GM18507 (cell line): ENCODE results near the gene LPP.

Experiments
- DNase-seq: peaks from one replicate; pipeline ENCODE4 v3.0.0; 2011; ENCODE audit warnings: low read depth; ENCODE audit not compliant: insufficient read length; ENCODE audit errors: extremely low spot score
- FAIRE-seq: peaks from 2 replicates; lab custom pipeline; 2011; peaks lifted over from hg19 to GRCh38; lab: Jason Lieb, UNC

The LPP gene

DNA sequence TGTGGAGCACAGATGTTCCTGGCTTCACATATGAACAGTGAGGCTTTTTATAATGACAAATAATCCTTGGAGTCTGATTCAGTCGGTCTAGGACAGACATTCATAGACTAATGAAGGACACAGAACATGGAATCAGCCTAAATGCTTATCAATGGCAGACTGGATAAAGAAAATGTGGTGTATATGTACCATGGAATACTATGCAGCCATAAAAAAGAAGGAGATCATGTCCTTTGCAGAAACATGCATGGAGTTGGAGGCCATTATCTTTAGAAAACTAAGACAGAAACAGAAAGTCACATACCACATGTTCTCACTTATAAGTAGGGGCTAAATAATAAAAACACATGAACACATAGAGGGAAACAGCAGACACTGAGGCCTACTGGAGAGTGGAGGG is 19.9 kb upstream of the LPP start:
- no peak for FAIRE-seq

DNA sequence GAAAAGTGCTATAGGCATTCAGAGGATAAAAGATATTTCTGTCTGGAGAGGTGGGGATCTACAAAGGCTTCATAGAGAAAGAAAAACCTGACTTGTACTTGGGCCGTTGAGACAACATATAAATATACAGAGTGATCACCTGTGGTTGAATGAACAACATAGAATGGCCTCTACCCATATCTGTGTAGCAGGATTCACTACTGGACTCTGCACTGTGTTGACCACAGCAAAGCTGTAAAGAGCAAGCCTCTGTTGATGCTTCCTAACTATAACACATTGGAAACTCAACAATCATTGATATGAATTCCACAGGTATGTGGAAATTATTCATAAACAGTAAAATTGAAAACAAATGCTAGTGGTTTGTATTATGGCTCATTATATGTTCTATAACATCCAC is 19.1 kb upstream of the LPP start:
- DNase-seq (no peak), FAIRE-seq (no peak)

More for the DNA sequence above, 19.9 kb upstream of the LPP start:
- no peak for DNase-seq

DNA sequence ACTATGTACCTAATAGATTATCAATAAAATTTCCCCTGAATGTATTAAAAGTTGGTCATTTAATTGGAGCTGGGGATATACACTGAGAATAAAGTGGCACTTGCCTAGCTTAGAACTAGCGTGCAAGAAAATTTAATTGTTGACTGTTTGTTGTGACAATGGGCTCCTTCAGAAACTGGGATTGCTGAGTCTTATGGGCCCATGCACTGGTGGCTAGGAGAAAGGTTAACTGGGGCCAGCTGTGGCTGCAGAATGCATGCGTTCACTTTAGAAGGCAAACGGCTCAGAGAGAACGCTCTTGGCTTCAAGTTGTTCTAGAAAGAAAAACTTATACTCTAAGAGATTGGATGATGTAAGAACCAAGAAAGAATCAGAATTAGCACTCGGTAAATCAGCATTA is 18.7 kb upstream of the LPP start:
- no peak for FAIRE-seq
- DNase-seq, result no peak

DNA sequence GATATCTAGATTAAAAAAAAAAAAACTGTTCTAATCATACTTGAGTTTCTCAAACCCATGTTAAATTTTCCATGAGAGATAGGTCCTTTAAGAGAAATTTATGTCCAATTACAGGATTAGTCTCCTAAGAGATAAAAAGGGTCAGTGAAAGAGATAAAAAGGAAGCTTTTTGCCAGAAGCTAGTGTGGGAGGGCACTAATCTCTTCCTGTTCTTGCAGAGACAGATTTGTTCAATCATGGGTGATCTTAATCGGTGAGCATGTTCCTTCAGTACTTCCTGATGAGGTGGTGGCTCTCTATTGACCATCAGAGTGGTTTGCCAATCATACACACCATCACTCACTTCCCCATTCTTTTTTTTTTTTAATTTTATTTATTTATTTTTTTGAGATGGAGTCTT is 16.9 kb upstream of the LPP start:
- DNase-seq (no peak), FAIRE-seq (no peak)

DNA sequence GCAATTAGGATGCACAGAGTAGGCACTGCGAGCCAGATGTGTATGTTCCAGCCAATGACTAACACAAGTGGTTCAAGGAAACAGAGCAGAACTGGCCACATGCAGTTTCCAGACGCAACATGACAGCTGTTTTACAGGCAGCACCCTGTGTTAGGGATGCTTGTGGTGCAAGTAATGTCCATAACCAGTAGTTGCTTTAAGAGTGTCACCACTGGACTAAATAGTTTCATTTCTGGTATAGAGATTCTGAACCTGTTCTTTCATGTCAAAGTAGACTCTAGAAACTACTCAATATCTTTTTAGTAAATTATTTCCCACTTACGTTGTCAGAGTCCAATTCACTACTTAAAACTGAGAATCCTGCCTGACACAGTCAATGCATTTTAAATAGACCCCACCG is 14.5 kb upstream of the LPP start:
- FAIRE-seq (no peak), DNase-seq (no peak)

DNA sequence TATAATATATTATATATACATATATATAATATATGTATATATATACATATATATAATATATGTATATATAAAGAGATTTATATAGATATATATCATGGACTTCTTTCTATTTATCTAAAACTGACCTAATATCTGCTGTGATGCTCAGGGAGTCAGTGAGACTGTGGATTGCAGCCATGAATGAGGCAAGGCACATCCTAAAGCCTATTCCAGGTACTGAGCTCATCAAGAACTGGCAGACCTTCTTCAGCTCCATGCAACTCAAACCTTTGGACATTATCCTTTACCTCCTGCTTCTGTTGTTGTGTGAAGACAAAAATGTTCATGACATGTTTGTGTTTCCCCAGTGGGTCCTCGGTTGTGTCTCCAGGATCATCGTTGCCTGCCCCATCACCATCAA is 7.7 kb upstream of the LPP start:
- no peak for FAIRE-seq

DNA sequence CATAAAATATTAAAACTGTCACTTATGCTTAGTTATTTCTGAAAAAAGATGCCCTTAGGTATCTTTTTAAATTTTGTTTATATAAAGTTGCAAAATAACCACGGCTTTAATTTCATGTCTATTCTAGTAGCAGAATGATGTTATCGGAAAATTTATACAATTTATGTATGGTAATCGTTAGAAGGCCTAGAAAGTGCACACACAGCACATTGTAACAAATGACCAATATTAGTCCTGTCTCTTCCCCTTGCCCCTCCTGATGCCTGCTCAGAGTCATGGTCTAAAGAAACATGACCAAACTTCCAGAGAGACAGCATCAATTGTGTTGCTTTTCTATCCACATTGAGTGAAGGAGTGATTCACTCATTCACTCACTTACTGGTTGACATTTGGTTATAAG is 6.2 kb upstream of the LPP start:
- DNase-seq (no peak), FAIRE-seq (no peak)

More for the DNA sequence above, 7.7 kb upstream of the LPP start:
- DNase-seq, result no peak

DNA sequence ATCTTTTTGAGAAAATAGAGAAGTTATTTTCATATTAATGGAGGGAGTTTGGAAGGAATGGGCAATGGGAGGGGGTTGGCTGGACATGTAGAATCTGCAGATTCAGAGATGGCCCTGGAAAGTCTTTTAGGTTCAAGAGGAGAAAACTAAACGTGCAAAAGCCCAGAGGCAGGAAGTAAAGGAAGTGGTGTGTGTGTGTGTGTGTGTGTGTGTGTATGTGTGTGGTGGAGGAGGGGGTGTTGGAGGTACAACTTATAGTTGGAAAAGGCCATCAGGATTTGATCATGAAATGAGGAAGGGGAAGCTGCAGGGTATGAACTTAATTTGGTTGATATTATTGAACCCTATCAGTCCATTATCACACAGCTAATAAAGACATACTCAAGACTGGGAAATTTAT is 5.6 kb upstream of the LPP start:
- no peak for FAIRE-seq
- no peak for DNase-seq

DNA sequence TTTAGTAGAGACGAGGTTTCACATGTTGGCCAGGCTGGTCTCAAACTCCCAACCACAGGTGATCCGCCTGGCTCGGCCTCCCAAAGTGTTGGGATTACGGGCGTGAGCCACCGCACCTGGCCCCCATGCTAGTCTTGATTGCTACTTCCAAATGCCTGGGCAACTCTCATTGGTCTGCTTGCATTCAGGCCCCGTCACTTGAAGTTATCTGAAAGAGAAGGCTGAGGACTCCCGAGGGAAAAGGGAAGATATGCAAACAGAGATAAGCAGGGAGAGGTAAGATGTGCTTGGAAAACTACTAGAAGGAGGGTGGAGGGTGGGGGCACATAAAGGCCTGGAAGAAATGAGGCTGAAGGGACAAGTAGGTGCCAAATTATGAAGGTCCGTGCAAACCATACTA is 4.4 kb upstream of the LPP start:
- DNase-seq, result no peak
- no peak for FAIRE-seq

DNA sequence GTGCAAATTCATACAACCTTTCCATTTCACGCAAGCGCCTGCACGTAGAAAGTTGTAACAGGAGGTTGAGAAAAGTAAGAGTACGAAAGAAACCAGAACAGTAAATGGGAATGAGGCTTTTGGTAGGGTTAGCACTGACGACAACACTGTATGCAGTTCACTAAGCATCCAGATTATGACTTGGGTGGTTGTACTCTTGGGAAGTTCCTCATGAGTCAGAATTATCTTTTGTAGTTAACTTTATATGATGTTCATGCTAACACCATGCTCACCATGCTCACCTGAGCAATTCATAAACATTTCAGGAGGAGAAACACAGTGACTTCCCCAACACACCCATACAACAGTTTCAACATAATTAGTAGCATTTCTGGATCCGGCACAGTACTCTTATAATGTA is 3.0 kb upstream of the LPP start:
- DNase-seq, result no peak
- FAIRE-seq, result no peak

DNA sequence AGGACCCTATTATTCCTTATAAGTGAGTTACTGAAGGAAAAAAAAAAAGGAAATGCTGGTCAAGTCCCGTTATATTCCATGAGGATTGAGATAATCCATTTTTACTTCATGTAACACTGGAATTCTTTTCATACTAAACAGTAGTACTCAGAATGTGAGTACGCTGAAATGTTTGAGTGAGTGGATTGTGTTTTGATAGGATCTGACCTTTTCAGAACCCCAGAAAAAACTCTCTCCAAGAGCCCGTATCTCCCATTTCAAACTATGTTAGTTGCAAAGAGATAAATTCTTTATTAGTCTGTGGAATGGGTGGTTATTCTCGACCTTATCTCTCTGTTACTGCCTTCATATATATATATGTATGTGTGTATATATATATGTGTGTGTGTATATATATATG is 2.5 kb upstream of the LPP start:
- DNase-seq (no peak), FAIRE-seq (no peak)

DNA sequence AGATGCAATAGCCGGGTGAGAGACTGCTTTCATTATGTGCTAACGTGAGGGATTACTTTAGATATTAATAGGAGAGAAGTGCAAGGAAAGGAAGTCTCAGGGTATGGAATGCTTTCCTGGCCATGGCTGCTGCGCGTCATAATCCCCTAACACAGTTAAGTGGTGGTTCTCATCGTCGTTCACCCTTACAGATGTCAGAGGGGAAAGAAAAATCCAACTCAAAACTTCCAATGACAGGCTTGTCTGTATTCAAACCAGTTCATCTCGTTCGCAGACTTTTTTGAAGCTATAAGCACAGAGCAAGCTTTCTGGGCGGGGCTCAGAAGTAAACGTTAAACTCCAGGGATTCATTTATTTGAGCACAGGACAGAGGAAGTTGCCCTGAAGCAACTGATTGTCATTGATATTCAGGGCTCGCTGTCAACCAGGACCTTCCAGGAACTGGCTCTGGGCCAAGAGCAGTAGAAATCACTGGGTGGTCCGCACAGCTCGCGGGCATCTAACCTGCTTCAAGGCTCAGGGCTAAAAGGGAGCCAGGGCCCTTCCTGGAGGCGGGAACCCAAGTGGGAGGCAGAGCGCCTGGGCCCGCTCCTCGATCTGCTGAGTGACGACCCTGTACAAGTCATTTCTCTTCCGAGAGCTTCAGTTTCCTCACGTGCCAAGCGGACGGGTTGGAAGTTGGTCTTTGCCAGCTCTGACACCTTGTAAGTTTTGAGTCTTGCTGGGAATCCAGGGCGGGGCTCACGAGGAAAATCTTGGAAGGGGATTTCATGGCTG is 1.1 kb upstream of the LPP start:
- no peak for DNase-seq
- FAIRE-seq, result no peak

DNA sequence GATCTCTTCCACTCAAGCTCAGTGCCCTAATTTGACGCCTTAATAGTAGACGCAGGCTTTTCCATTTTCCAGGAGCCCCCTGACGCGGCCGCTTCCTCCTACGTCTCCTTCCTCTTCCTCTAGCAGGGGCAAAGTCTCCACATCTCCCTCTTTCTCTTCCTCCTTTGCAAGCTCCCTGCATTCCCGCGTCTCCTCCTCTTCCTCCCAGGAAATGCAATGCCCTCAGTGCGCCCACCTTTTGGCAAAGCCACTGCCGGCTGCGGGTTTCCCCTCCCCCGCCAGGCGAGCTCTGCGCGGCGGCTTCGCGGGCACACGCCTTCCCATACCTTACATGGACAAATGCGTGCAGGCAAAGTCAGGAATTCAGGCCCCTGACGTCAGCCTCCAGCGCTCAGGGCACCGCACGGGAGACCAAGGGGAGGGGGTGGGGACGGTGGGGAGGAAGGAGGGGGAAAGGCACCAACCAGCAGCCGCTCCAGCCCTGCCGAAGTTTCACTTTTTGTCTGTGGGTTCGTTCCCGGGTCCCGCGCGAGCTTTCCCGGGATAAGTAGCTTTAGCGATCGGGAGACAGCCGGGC is 432 bp upstream of the LPP start:
- FAIRE-seq (no peak), DNase-seq (no peak)

DNA sequence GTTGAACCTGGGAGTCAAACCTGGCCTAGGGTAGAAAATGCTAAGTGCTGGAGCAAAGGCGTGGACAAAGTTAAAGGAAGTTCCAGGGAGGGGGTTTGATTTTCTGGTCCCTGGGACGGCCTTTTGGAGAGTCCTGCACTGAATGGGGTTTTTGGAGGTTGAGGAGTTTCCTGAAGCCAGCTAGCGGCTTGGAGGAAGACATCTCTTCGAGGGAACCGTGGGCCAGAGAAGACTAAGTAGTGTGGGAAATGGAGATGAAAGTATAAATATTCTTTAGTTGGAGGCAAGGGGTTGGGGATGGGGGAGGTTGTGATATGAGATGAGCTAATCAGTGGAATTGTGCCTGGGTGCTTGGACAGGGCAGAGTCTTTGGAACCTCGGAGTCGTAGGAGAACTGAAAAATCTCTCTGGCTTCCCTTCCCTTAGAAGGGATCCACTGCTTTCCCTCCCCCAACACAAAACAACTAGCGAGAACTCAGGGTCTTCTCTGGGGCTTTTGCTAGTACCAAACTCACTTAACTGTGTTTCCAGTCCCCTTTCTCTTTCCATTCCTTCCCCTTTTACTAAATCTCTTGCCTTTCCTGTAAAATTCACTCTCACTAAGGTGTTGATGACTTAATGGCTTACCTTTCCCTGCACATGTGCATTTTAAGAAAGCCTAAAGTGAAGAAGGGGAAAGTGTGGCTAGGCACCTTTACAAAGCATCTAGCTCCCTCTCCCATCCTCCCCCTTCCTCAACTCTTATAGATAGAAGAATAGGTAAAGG is 1.0 kb downstream of the LPP start:
- DNase-seq (no peak), FAIRE-seq (no peak)

DNA sequence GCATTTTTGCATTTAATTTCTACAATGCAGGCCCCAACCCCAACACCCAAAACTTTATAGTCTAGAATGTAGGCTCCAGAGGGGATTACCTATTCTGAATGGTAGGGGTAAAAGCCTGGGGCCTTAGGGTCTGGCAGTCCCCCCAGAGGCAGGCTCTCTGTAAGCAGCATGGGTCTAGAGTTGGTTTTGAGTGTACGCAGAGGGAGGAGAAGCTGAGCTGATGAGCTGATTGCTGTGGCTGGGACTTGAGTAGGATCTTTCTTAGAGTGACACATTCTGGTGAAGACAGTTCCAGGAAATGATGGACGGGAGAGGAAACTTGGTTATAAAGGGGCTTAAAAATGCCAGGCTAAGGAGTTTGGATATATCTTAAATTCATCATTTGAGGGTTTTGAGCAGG is 2.1 kb downstream of the LPP start:
- DNase-seq (no peak), FAIRE-seq (no peak)

DNA sequence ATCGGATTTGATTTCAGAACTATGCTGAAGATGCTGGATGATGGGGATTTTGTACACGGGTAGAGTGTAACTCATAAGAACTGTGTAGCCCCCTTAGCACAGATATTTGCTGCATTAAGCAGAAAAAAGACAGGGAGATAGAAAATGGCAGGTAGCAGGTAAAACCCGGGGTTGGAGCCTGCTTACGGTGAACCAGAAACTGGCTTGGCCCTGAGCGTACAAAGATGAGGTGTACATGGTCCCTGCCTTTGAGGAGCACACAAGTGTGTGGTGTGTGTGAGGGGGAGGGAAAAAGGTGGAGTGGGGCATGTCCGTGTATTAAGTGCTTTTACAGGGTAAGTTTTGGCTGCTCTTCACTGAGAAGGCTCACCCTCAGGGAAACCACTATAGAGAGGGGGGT is 3.5 kb downstream of the LPP start:
- DNase-seq (no peak), FAIRE-seq (no peak)

DNA sequence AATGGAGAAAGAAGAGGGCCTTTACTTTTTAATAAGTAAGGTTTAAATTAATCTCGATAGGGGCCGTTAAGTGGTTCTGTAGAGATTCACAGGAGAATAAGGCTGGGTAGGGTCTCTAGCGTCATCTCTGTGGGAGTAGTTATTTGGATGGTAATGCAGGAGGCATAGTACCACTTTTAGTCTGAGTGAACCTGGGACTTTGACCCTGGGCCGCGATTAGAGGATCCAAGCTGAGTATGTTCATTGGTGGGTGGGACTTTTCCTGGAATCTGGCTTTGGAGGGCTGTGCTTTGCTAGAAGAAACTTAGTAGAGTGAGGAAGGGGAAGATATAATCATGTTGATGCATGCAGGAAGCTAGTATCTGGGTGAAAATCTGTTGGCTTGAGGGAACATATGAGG is 4.0 kb downstream of the LPP start:
- no peak for FAIRE-seq
- no peak for DNase-seq

DNA sequence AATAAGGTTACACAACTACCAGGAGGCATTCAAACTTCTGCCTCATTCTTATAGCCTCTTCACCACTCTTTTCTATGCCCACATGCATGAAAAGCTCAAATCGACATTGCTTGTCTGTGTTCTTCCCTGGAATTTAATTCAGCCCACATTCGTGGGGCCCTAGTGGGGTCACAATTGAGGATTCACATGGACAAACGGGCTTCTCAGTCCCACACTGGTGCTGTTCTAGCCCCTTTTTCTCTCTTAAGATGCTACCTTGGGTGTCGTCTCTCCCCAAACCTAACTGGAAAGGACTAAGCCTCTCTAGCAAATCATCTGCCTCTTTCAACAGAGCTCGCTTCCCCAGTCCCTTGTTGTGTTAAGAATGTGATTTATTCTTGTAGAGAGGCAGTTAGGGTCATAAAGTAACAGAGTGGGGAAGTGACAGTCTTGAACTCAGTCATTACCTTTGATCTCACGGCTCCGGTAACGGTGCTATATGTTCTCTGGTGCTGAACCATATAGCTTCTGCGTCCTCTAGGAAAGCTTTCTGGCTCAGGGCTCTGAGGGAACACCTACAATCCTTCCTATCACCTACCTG is 4.9 kb downstream of the LPP start:
- DNase-seq, result no peak
- no peak for FAIRE-seq

DNA sequence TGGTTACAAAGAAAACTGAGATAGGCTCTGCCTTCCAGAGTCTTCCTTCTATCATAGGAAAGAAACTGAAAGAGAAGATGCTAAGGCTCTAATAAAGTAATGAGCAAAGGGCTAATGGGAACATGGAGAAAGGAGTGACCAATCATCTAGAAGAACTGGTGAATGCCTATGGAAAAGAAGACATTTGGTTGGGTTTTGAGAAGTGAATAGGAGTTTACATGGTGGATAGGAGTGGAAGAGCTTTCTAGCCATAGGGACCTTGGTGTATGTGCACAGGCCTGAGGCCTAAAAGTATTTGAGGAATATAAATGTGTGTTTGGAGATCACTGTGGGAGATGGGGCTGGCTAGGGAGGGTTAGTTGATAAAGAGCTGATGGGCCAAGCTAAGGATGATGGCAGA is 6.8 kb downstream of the LPP start:
- FAIRE-seq, result no peak

DNA sequence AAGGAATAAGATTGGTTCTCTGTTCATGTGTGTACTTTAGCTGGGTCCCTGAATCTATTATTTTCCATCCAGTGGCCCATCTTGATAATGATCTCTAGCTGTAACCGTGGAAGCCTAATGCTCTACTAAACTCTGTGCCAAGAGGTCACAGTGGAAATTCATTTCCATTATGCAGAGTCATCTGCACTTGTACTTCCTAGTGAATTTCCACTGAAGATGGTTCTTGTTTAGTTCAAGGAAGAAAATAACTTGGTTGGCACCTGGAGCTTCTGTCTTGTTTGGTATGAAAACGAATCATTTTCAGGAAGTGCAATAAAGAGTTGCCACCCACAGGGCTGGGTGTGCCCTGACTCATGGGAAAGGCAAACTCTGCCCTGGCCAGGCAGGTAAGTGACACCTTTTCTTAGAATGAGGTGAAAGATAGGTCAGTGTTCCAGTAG is 10.3 kb downstream of the LPP start:
- DNase-seq (no peak), FAIRE-seq (no peak)

More for the DNA sequence above, 6.8 kb downstream of the LPP start:
- DNase-seq, result no peak
